ENCODE measurements around the gene AKR7A3. TPM values are rescaled to one million over a fixed set of nuclear protein-coding genes. Genes with fewer than 3 reads are reported as not detected.

The AKR7A3 gene
- total and polyA plus RNA-seq, 9 of the 15 experiments (the other 6 are each of a cell fraction or from before 2014, with no cell fraction given) = 0.04 to 1.5 (median 0.44) TPM; not detected in 1

DNA sequence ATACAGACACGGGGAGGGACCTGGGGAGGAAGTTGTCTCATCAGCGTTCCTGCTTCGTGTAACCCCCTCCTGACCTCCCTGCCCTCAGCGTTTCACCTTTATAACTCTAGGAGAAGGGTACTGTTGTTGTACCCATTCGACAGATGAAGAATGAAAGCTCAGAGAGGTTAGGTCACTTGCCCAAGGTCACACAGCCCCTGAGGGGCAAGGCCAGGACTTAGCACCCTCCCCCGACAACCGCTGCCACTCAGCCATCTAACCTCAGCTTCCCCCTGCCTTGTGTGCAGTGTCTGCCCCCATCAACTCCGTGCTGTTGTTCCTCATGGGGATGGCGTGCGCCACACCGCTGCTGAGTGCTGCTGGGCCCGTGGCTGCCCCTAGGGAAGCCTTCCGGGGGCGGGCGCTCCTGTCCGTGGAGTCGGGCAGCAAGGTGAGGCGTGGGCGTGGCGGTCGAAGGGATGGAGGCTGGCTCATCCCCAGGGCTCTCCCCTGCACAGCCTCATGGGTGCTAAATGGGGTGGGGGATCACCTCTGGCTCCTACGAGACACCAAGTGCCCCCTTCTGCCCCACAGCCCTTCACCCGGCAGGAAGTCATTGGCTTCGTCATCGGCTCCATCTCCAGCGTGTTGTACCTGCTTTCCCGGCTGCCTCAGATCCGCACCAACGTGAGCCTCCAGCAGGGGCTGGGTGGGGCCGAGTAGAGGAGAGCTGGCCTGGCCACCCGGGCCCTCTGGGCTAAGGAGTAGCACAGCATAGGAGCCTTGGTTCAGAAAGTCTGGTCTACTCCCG is 37.6 kb upstream of the AKR7A3 start (continued):
- TF ChIP-seq, protein P1, sequence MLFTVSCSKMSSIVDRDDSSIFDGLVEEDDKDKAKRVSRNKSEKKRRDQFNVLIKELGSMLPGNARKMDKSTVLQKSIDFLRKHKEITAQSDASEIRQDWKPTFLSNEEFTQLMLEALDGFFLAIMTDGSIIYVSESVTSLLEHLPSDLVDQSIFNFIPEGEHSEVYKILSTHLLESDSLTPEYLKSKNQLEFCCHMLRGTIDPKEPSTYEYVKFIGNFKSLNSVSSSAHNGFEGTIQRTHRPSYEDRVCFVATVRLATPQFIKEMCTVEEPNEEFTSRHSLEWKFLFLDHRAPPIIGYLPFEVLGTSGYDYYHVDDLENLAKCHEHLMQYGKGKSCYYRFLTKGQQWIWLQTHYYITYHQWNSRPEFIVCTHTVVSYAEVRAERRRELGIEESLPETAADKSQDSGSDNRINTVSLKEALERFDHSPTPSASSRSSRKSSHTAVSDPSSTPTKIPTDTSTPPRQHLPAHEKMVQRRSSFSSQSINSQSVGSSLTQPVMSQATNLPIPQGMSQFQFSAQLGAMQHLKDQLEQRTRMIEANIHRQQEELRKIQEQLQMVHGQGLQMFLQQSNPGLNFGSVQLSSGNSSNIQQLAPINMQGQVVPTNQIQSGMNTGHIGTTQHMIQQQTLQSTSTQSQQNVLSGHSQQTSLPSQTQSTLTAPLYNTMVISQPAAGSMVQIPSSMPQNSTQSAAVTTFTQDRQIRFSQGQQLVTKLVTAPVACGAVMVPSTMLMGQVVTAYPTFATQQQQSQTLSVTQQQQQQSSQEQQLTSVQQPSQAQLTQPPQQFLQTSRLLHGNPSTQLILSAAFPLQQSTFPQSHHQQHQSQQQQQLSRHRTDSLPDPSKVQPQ (CRISPR knock-in tag; IDR thresholded peaks at IDR 0.05; ENCODE audit: borderline replicate concordance) = no peak
- TF ChIP-seq HDAC3 (IDR thresholded peaks at IDR 0.05; ENCODE audit: borderline replicate concordance, partially characterized antibody) = no peak
- TF ChIP-seq SMARCA4 (IDR thresholded peaks at IDR 0.05) = no peak
- TF ChIP-seq BCL6 (CRISPR knock-in tag; IDR thresholded peaks at IDR 0.05) = no peak
- TF ChIP-seq ZFP36 (IDR thresholded peaks at IDR 0.05; ENCODE audit: low read depth, low read length, partially characterized antibody) = peak; percentile 92
- TF ChIP-seq ZNF282 (CRISPR knock-in tag; IDR thresholded peaks at IDR 0.05) = no peak
- no peak for TF ChIP-seq CSDE1 (IDR thresholded peaks at IDR 0.05)
- TF ChIP-seq, protein P2, sequence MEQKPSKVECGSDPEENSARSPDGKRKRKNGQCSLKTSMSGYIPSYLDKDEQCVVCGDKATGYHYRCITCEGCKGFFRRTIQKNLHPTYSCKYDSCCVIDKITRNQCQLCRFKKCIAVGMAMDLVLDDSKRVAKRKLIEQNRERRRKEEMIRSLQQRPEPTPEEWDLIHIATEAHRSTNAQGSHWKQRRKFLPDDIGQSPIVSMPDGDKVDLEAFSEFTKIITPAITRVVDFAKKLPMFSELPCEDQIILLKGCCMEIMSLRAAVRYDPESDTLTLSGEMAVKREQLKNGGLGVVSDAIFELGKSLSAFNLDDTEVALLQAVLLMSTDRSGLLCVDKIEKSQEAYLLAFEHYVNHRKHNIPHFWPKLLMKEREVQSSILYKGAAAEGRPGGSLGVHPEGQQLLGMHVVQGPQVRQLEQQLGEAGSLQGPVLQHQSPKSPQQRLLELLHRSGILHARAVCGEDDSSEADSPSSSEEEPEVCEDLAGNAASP (IDR thresholded peaks at IDR 0.05) = no peak
- TF ChIP-seq, protein P3, sequence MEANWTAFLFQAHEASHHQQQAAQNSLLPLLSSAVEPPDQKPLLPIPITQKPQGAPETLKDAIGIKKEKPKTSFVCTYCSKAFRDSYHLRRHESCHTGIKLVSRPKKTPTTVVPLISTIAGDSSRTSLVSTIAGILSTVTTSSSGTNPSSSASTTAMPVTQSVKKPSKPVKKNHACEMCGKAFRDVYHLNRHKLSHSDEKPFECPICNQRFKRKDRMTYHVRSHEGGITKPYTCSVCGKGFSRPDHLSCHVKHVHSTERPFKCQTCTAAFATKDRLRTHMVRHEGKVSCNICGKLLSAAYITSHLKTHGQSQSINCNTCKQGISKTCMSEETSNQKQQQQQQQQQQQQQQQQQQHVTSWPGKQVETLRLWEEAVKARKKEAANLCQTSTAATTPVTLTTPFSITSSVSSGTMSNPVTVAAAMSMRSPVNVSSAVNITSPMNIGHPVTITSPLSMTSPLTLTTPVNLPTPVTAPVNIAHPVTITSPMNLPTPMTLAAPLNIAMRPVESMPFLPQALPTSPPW (CRISPR knock-in tag; IDR thresholded peaks at IDR 0.05) = no peak
- TF ChIP-seq SAP30 (IDR thresholded peaks at IDR 0.05; ENCODE audit: borderline replicate concordance, insufficient read depth, low read depth, low read length, poor library complexity, severe bottlenecking) = no peak
- no peak for TF ChIP-seq ZNF347 (CRISPR knock-in tag; IDR thresholded peaks at IDR 0.05; ENCODE audit: low read depth)
- TF ChIP-seq NR2F6 (CRISPR knock-in tag; IDR thresholded peaks at IDR 0.05) = no peak
- TF ChIP-seq ZNF785 (CRISPR knock-in tag; IDR thresholded peaks at IDR 0.05) = no peak
- TF ChIP-seq TGIF2 (CRISPR knock-in tag; IDR thresholded peaks at IDR 0.05) = no peak
- TF ChIP-seq, protein P4, sequence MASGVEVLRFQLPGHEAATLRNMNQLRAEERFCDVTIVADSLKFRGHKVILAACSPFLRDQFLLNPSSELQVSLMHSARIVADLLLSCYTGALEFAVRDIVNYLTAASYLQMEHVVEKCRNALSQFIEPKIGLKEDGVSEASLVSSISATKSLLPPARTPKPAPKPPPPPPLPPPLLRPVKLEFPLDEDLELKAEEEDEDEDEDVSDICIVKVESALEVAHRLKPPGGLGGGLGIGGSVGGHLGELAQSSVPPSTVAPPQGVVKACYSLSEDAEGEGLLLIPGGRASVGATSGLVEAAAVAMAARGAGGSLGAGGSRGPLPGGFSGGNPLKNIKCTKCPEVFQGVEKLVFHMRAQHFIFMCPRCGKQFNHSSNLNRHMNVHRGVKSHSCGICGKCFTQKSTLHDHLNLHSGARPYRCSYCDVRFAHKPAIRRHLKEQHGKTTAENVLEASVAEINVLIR (CRISPR knock-in tag; IDR thresholded peaks at IDR 0.05) = no peak
- no peak for TF ChIP-seq SMAD4 (CRISPR knock-in tag; conservative IDR thresholded peaks at IDR 0.05)
- TF ChIP-seq HEY1 (CRISPR knock-in tag; IDR thresholded peaks at IDR 0.05; ENCODE audit: borderline replicate concordance) = 0 out of 2 replicates have a peak, but pooled peaks have one; percentile 52
- TF ChIP-seq BRCA1 (IDR thresholded peaks at IDR 0.05) = no peak
- no peak for TF ChIP-seq BRCA1 (CRISPR knock-in tag; IDR thresholded peaks at IDR 0.05)
- no peak for TF ChIP-seq FOS (IDR thresholded peaks at IDR 0.05; ENCODE audit: extremely low read depth, insufficient read length)
- no peak for TF ChIP-seq KDM2B (CRISPR knock-in tag; IDR thresholded peaks at IDR 0.05)

All from K562 (cell line).